SU-DHL-6 (cell line): ENCODE results near the gene C2CD2.

Experiments used
- EZH2phosphoT487 ChIP-seq: fragments of 200-600 bp; sonication (generic), shearing (Covaris generic); conservative IDR thresholded peaks from 2 replicates; pipeline ENCODE4 v1.6.1; 2018; ENCODE audit warnings: mild to moderate bottlenecking, antibody characterized with exemption, low read length, moderate library complexity, mixed read lengths
- TF ChIP-seq, protein P1 (sequence below): fragments of 200-600 bp; sonication (generic); IDR thresholded peaks from one replicate; pipeline ENCODE4 v1.5.1; 2017; ENCODE audit warnings: antibody characterized with exemption, mild to moderate bottlenecking, low read length, moderate library complexity; ENCODE audit not compliant: insufficient read depth, poor library complexity, severe bottlenecking

GRCh38 chr21:41845310-41846032, 108.3 kb downstream of the C2CD2 start:
- TF ChIP-seq, protein P1, sequence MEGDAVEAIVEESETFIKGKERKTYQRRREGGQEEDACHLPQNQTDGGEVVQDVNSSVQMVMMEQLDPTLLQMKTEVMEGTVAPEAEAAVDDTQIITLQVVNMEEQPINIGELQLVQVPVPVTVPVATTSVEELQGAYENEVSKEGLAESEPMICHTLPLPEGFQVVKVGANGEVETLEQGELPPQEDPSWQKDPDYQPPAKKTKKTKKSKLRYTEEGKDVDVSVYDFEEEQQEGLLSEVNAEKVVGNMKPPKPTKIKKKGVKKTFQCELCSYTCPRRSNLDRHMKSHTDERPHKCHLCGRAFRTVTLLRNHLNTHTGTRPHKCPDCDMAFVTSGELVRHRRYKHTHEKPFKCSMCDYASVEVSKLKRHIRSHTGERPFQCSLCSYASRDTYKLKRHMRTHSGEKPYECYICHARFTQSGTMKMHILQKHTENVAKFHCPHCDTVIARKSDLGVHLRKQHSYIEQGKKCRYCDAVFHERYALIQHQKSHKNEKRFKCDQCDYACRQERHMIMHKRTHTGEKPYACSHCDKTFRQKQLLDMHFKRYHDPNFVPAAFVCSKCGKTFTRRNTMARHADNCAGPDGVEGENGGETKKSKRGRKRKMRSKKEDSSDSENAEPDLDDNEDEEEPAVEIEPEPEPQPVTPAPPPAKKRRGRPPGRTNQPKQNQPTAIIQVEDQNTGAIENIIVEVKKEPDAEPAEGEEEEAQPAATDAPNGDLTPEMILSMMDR = no peak
- TF ChIP-seq EZH2phosphoT487 = no peak
